Trophoblast cell (in vitro differentiated cells and primary cell): ENCODE data around the gene MYOG.

Source experiments
- DNase-seq, 2 donors: peaks; one replicate each; pipeline ENCODE4 v3.0.0-alpha.2; 2016
- H2AFZ ChIP-seq: 2 replicates; pipeline ENCODE4 v1.6.1; 2013; ENCODE audit warnings: low read length, moderate library complexity, mild to moderate bottlenecking; ENCODE audit not compliant: insufficient read depth, poor library complexity
- H2AK5ac ChIP-seq: 2 replicates; pipeline ENCODE4 v1.6.1; 2013; ENCODE audit warnings: mild to moderate bottlenecking, low read length
- H2BK120ac ChIP-seq: 2 replicates; pipeline ENCODE4 v1.6.1; 2013; ENCODE audit warnings: low read length, mild to moderate bottlenecking, moderate library complexity; ENCODE audit not compliant: insufficient read depth, poor library complexity
- H2BK12ac ChIP-seq: 2 replicates; pipeline ENCODE4 v1.6.1; 2013; ENCODE audit warnings: mild to moderate bottlenecking, low read length, moderate library complexity
- H2BK5ac ChIP-seq: 2 replicates; pipeline ENCODE4 v1.6.1; 2013; ENCODE audit warnings: low read length, low read depth, moderate library complexity, mild to moderate bottlenecking; ENCODE audit not compliant: poor library complexity
- H3K14ac ChIP-seq: 2 replicates; pipeline ENCODE4 v1.6.1; 2013; ENCODE audit warnings: mild to moderate bottlenecking, low read length
- H3K18ac ChIP-seq: 2 replicates; pipeline ENCODE4 v1.6.1; 2013; ENCODE audit warnings: mild to moderate bottlenecking, low read length
- H3K23ac ChIP-seq: 2 replicates; pipeline ENCODE4 v1.6.1; 2013; ENCODE audit warnings: low read length
- H3K27ac ChIP-seq: 2 replicates; pipeline ENCODE4 v1.5.1; 2013; ENCODE audit warnings: low read depth, mild to moderate bottlenecking, inconsistent platforms, low read length, moderate library complexity
- H3K27me3 ChIP-seq: 2 replicates; pipeline ENCODE4 v1.6.1; 2013; ENCODE audit warnings: inconsistent platforms, mild to moderate bottlenecking, low read length, moderate library complexity; ENCODE audit not compliant: insufficient read depth
- H3K36me3 ChIP-seq, 2 experiments: 1 replicate in 1 of 2; 2 replicates in 1 of 2; pipeline ENCODE4 v1.6.1; 2013; ENCODE audit warnings: low read length in 2 of 2, mild to moderate bottlenecking in 2 of 2, moderate library complexity in 1 of 2; ENCODE audit not compliant: insufficient read depth in 2 of 2, control insufficient read depth in 1 of 2
- H3K4ac ChIP-seq: 2 replicates; pipeline ENCODE4 v1.6.1; 2013; ENCODE audit warnings: low read depth, mild to moderate bottlenecking, low read length, moderate library complexity
- H3K4me1 ChIP-seq, 2 experiments: 1 replicate in 1 of 2; 2 replicates in 1 of 2; pipeline ENCODE4 v1.6.1; 2013; ENCODE audit warnings: low read length in 2 of 2, mild to moderate bottlenecking in 2 of 2, moderate library complexity in 1 of 2; ENCODE audit not compliant: insufficient read depth in 2 of 2, control insufficient read depth in 1 of 2
- H3K4me2 ChIP-seq: 2 replicates; pipeline ENCODE4 v1.6.1; 2013; ENCODE audit warnings: inconsistent platforms, mild to moderate bottlenecking, low read length, moderate library complexity
- H3K4me3 ChIP-seq: 2 replicates; pipeline ENCODE4 v1.5.1; 2013; ENCODE audit warnings: mild to moderate bottlenecking, low read depth, low read length, inconsistent platforms
- H3K79me1 ChIP-seq: one replicate; pipeline ENCODE4 v1.6.1; 2013; ENCODE audit warnings: low read length
- H3K79me2 ChIP-seq: 2 replicates; pipeline ENCODE4 v1.6.1; 2013; ENCODE audit warnings: low read length, mild to moderate bottlenecking; ENCODE audit not compliant: control insufficient read depth, insufficient read depth, poor library complexity
- H3K9ac ChIP-seq: 2 replicates; pipeline ENCODE4 v1.6.1; 2013; ENCODE audit warnings: mild to moderate bottlenecking, low read length
- H3K9me3 ChIP-seq: 2 replicates; pipeline ENCODE4 v1.6.1; 2013; ENCODE audit warnings: low read depth, mild to moderate bottlenecking, control low read depth, inconsistent platforms, low read length; ENCODE audit not compliant: insufficient read depth
- H4K12ac ChIP-seq: 2 replicates; pipeline ENCODE4 v1.6.1; 2013; ENCODE audit warnings: low read depth, mild to moderate bottlenecking, low read length, moderate library complexity
- H4K8ac ChIP-seq: 2 replicates; pipeline ENCODE4 v1.6.1; 2013; ENCODE audit warnings: low read depth, mild to moderate bottlenecking, low read length, moderate library complexity
- H4K91ac ChIP-seq: one replicate; pipeline ENCODE4 v1.6.1; 2013; ENCODE audit warnings: low read depth, mild to moderate bottlenecking, low read length, moderate library complexity
- WGBS: extraction: QIAGEN DNeasy Blood & Tissue Kit; methylation state at CpG from one replicate; pipeline ENCODE4 v1.1.7; 2013; ENCODE audit warnings: missing lambda C conversion rate; ENCODE audit not compliant: insufficient read length, insufficient coverage; ENCODE audit errors: extremely low coverage; 5-methylcytosine and 5-hydroxymethylcytosine counted together

The MYOG gene

DNA sequence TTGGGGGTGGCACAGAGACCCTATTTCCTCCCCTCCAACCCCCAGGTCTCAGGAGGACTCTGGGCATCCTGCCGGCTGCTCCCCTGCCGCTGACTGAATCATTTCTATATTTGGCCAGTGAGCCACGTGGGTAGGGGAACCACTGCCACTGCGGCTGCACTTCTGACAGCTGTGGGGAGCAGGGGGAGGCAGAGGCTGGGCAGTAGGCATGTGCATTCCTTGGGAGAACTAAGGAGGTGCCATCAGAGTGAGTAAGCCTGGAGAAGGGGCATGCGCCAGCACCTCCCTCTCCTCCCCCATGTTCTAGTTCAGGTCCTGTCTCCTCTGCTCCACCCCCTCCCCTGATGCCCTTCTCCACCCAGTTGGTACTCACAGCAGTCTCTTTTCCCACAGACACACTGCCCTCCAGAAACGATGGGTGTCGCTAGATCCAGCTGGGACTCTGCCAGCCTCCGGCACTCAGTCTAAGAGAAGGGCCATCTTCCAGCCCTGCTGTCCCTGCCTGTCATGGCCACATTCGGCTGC is 47.5 kb downstream of the MYOG start:
- no peak overlapping the region for H2AK5ac ChIP-seq
- H2AFZ ChIP-seq, result no peak overlapping the region
- no peak for DNase-seq
- H3K23ac ChIP-seq, result no peak overlapping the region
- no peak overlapping the region for H2BK12ac ChIP-seq
- no peaks in the 10 kb centered on the region for H3K27me3 ChIP-seq
- H3K4me1 ChIP-seq, result no peaks in the 10 kb centered on the region
- H3K36me3 ChIP-seq, result no peaks in the 10 kb centered on the region
- H3K4me3 ChIP-seq, result no peak overlapping the region
- no CpG with 5 or more reads among the region's 9 CpGs for WGBS
- no peak overlapping the region for H2BK120ac ChIP-seq
- no peaks in the 10 kb centered on the region for H3K9me3 ChIP-seq
- H4K91ac ChIP-seq, result no peak overlapping the region
- no peaks in the 10 kb centered on the region for H3K79me1 ChIP-seq
- H3K79me2 ChIP-seq, result no peaks in the 10 kb centered on the region
- H3K4ac ChIP-seq, result no peak overlapping the region
- H3K4me2 ChIP-seq, result no peak overlapping the region
- H3K27ac ChIP-seq, result no peak overlapping the region
- H3K9ac ChIP-seq, result no peak overlapping the region
- H3K18ac ChIP-seq, result no peak overlapping the region
- no peak overlapping the region for H2BK5ac ChIP-seq
- no peak overlapping the region for H4K8ac ChIP-seq
- H4K12ac ChIP-seq, result no peak overlapping the region
- no peak overlapping the region for H3K14ac ChIP-seq

DNA sequence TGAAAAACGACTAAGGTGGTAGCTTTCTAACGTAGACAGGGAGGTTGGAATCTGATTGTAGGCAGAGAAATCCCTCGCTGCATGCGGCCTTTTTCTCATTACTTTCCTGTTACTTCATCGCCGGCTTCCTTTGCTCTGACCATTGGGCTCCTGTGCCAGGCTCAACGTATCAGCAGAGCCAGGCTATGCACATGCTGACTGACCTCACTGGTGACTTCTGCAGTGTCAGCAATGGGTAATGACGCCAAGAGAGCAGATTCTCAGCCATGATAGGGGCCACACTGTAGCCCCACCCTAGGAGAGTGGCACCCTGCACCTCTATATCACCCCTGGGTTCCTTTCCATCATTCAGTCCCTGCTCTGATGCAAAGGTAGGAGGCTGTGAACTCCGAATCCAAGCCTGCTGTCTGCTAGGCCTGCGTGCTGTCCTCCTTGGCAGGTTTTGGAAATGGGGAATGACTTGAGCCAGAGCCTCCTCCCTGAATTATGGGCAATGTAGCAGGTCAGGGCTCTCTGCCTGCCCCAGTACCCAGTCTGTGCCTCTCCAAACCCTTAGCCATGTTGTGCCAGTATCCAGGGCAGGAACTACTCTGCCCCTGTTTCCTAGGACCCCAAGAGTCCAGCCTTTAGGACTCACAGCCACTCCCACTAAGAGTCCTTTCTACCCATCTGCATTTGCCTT is 48.2 kb downstream of the MYOG start:
- Histone ChIP-seq H4K12ac (no peak overlapping the region), H4K91ac (no peak overlapping the region), H4K8ac (no peak overlapping the region), H3K4me3 (no peak overlapping the region), H3K9ac (no peak overlapping the region), H3K79me2 (no peaks in the 10 kb centered on the region), H3K27ac (no peak overlapping the region), H3K4ac (no peak overlapping the region), H3K79me1 (no peaks in the 10 kb centered on the region), H3K14ac (no peak overlapping the region), H3K18ac (no peak overlapping the region), H2BK12ac (no peak overlapping the region), H3K4me1 (no peaks in the 10 kb centered on the region), H2BK120ac (no peak overlapping the region), H3K9me3 (no peaks in the 10 kb centered on the region), H2AK5ac (no peak overlapping the region), H3K23ac (no peak overlapping the region), H2BK5ac (no peak overlapping the region), H2AFZ (no peak overlapping the region), H3K4me2 (no peak overlapping the region), H3K27me3 (no peaks in the 10 kb centered on the region), H3K36me3 (no peaks in the 10 kb centered on the region)
- no CpG with 5 or more reads among the region's 10 CpGs for WGBS
- DNase-seq, result peak; percentile 23 to 28

GRCh38 chr1:203036537-203036936 is 49.3 kb downstream of the MYOG start:
- no peaks in the 10 kb centered on the region for H3K79me2 ChIP-seq
- WGBS, result no CpG with 5 or more reads among the region's 2 CpGs
- no peak overlapping the region for H2AFZ ChIP-seq

DNA sequence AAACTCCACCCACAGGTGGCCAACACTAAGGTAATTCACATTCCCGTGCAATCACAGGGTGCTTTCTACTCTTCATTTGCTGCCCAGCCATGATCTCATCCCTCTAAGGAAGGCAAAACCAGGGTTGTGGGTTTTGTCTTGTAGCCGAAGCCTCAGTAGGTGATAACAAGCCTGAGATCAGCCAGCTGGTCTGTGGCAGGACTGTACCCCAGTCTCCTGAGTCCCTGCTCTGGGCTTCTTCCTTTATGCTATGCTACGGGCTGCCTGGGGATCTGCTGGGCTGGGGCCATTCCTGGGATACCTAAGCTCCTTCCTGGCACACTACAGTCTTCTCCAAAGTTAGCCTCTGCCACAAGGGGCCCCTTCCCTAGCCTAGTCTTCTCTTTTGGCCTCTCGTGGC is 49.7 kb downstream of the MYOG start:
- H3K4me2 ChIP-seq, result no peak overlapping the region

More at GRCh38 chr1:203036537-203036936, 49.3 kb downstream of the MYOG start:
- DNase-seq, result no peak
- Histone ChIP-seq H4K12ac (no peak overlapping the region), H3K23ac (no peak overlapping the region), H3K4ac (no peak overlapping the region), H2BK12ac (no peak overlapping the region), H3K79me1 (no peaks in the 10 kb centered on the region), H2AK5ac (no peak overlapping the region), H2BK120ac (no peak overlapping the region), H3K4me2 (no peak overlapping the region), H3K4me3 (no peak overlapping the region), H3K9me3 (no peaks in the 10 kb centered on the region), H3K9ac (no peak overlapping the region), H3K36me3 (no peaks in the 10 kb centered on the region), H4K8ac (no peak overlapping the region), H3K27ac (no peak overlapping the region), H2BK5ac (no peak overlapping the region), H3K18ac (no peak overlapping the region), H3K4me1 (no peaks in the 10 kb centered on the region), H3K14ac (no peak overlapping the region), H3K27me3 (no peaks in the 10 kb centered on the region), H4K91ac (no peak overlapping the region)

More for the DNA sequence above, 49.7 kb downstream of the MYOG start:
- Histone ChIP-seq H3K4me3 (no peak overlapping the region), H3K9ac (no peak overlapping the region), H2AFZ (no peak overlapping the region), H3K23ac (no peak overlapping the region), H4K12ac (no peak overlapping the region), H3K4ac (no peak overlapping the region), H3K36me3 (no peaks in the 10 kb centered on the region), H4K8ac (no peak overlapping the region), H3K27me3 (no peaks in the 10 kb centered on the region), H3K4me1 (no peaks in the 10 kb centered on the region), H3K27ac (no peak overlapping the region), H3K14ac (no peak overlapping the region), H3K79me2 (no peaks in the 10 kb centered on the region), H2BK12ac (no peak overlapping the region), H4K91ac (no peak overlapping the region), H3K9me3 (no peaks in the 10 kb centered on the region), H3K18ac (no peak overlapping the region), H2BK5ac (no peak overlapping the region), H2BK120ac (no peak overlapping the region), H2AK5ac (no peak overlapping the region), H3K79me1 (no peaks in the 10 kb centered on the region)
- no CpG with 5 or more reads among the region's 4 CpGs for WGBS
- DNase-seq, result peak; percentile 51 to 63
